SU-DHL-6 (cell line): ENCODE measurements around the gene GABRD.

ENCODE experiments used
- H2AFZ ChIP-seq: fragments of 200-600 bp; sonication (generic); 2 replicates; pipeline ENCODE4 v1.6.1; 2014; ENCODE audit warnings: low read depth, mild to moderate bottlenecking, moderate library complexity, mixed read lengths, antibody characterized with exemption, low read length; ENCODE audit not compliant: severe bottlenecking
- H3F3A ChIP-seq: fragments of 200-600 bp; shearing (Covaris generic); 2 replicates; pipeline ENCODE4 v1.6.0; 2016; ENCODE audit warnings: antibody characterized with exemption, mild to moderate bottlenecking; ENCODE audit not compliant: insufficient read depth
- H3K27ac ChIP-seq: fragments of 200-600 bp; sonication (generic); 2 replicates; pipeline ENCODE4 v1.5.1; 2016; ENCODE audit warnings: low read depth, mild to moderate bottlenecking, low read length, moderate library complexity, mixed read lengths
- H3K27me3 ChIP-seq: fragments of 200-600 bp; sonication (generic), shearing (Covaris generic); 2 replicates; pipeline ENCODE4 v1.6.0; 2014; ENCODE audit warnings: mild to moderate bottlenecking, low read length
- H3K36me3 ChIP-seq: fragments of 200-600 bp; sonication (generic); 2 replicates; pipeline ENCODE4 v1.6.1; 2014; ENCODE audit warnings: mild to moderate bottlenecking, low read length, mixed read lengths
- H3K4me2 ChIP-seq: fragments of 300-600, 200-600 bp; shearing (Covaris generic), sonication (generic); 2 replicates; pipeline ENCODE4 v1.6.0; 2014; ENCODE audit warnings: low read length, low read depth, mild to moderate bottlenecking; ENCODE audit not compliant: poor library complexity, severe bottlenecking
- H3K4me3 ChIP-seq: fragments of 200-600 bp; sonication (generic); 2 replicates; pipeline ENCODE4 v1.5.1; 2014; ENCODE audit warnings: antibody characterized with exemption, low read length, mild to moderate bottlenecking, mixed read lengths; ENCODE audit not compliant: insufficient read depth, poor library complexity, severe bottlenecking
- H3K79me2 ChIP-seq: fragments of 200-600 bp; sonication (generic); 2 replicates; pipeline ENCODE4 v1.6.1; 2014; ENCODE audit warnings: mild to moderate bottlenecking, low read length, moderate library complexity; ENCODE audit not compliant: insufficient read depth
- H3K9ac ChIP-seq: fragments of 200-600 bp; sonication (generic); 2 replicates; pipeline ENCODE4 v1.7.0; 2014; ENCODE audit warnings: mild to moderate bottlenecking, low read length
- H3K9me2 ChIP-seq: fragments of 200-600 bp; sonication (generic); replicated peaks from 2 replicates; pipeline ENCODE4 v1.6.1; 2014; ENCODE audit warnings: low read length; ENCODE audit not compliant: insufficient read depth
- H3K9me3 ChIP-seq: fragments of 200-600 bp; sonication (generic); 2 replicates; pipeline ENCODE4 v1.6.1; 2014; ENCODE audit warnings: low read length, mixed read lengths; ENCODE audit not compliant: insufficient read depth
- H4K20me1 ChIP-seq: fragments of 200-600 bp; sonication (generic); 2 replicates; pipeline ENCODE4 v1.6.1; 2014; ENCODE audit warnings: low read depth, mild to moderate bottlenecking, antibody characterized with exemption, low read length, moderate library complexity, mixed read lengths
- EZH2phosphoT487 ChIP-seq: fragments of 200-600 bp; sonication (generic), shearing (Covaris generic); conservative IDR thresholded peaks from 2 replicates; pipeline ENCODE4 v1.6.1; 2018; ENCODE audit warnings: mild to moderate bottlenecking, antibody characterized with exemption, low read length, moderate library complexity, mixed read lengths
- TF ChIP-seq, protein P1 (sequence below): fragments of 200-600 bp; sonication (generic); IDR thresholded peaks from one replicate; pipeline ENCODE4 v1.5.1; 2017; ENCODE audit warnings: antibody characterized with exemption, mild to moderate bottlenecking, low read length, moderate library complexity; ENCODE audit not compliant: insufficient read depth, poor library complexity, severe bottlenecking

GABRD gene

GRCh38 chr1:2009101-2010053 lies 9.8 kb upstream of the GABRD start:
- Histone ChIP-seq H3K4me2 (no peak overlapping the region), H4K20me1 (no peaks in the 10 kb centered on the region), H3K9me3 (no peaks in the 10 kb centered on the region), H3K27me3 (no peaks in the 10 kb centered on the region), H3K4me3 (no peak overlapping the region), H3K9me2 (no peaks in the 10 kb centered on the region), H3K79me2 (no peaks in the 10 kb centered on the region), H3K9ac (no peak overlapping the region), H3K36me3 (no peaks in the 10 kb centered on the region), H2AFZ (no peak overlapping the region), H3K27ac (no peak overlapping the region), H3F3A (no peaks in the 10 kb centered on the region)
- TF ChIP-seq, protein P1, sequence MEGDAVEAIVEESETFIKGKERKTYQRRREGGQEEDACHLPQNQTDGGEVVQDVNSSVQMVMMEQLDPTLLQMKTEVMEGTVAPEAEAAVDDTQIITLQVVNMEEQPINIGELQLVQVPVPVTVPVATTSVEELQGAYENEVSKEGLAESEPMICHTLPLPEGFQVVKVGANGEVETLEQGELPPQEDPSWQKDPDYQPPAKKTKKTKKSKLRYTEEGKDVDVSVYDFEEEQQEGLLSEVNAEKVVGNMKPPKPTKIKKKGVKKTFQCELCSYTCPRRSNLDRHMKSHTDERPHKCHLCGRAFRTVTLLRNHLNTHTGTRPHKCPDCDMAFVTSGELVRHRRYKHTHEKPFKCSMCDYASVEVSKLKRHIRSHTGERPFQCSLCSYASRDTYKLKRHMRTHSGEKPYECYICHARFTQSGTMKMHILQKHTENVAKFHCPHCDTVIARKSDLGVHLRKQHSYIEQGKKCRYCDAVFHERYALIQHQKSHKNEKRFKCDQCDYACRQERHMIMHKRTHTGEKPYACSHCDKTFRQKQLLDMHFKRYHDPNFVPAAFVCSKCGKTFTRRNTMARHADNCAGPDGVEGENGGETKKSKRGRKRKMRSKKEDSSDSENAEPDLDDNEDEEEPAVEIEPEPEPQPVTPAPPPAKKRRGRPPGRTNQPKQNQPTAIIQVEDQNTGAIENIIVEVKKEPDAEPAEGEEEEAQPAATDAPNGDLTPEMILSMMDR, result no peak
- TF ChIP-seq EZH2phosphoT487, result no peak

DNA sequence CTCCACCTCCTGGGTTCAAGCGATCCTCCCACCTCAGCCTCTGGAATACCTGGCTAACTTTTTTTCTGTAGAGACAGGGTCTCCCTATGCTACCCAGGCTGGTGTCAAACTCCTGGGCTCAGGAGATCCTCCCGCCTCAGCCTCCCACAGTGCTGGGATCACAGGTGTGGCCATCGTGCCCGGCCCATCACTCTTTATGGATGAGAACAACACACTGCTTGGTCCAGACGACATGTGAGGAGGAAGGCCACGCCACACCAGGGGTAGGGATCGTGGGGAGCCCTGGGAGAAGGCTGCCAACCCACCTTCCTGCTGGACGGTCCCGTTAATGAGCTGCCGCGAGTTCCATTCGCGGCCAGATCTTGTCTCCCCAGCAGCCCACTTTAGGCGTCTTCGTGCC lies 5.0 kb upstream of the GABRD start:
- Histone ChIP-seq H3K27ac (no peak overlapping the region), H3K9ac (no peak overlapping the region), H3K4me2 (no peak overlapping the region), H3K9me3 (no peaks in the 10 kb centered on the region), H4K20me1 (no peaks in the 10 kb centered on the region), H3K27me3 (no peaks in the 10 kb centered on the region), H3K79me2 (no peaks in the 10 kb centered on the region), H2AFZ (no peak overlapping the region), H3K4me3 (no peak overlapping the region), H3K36me3 (no peaks in the 10 kb centered on the region), H3K9me2 (no peaks in the 10 kb centered on the region), H3F3A (no peaks in the 10 kb centered on the region)
- TF ChIP-seq, protein P1, result no peak
- no peak for TF ChIP-seq EZH2phosphoT487

DNA sequence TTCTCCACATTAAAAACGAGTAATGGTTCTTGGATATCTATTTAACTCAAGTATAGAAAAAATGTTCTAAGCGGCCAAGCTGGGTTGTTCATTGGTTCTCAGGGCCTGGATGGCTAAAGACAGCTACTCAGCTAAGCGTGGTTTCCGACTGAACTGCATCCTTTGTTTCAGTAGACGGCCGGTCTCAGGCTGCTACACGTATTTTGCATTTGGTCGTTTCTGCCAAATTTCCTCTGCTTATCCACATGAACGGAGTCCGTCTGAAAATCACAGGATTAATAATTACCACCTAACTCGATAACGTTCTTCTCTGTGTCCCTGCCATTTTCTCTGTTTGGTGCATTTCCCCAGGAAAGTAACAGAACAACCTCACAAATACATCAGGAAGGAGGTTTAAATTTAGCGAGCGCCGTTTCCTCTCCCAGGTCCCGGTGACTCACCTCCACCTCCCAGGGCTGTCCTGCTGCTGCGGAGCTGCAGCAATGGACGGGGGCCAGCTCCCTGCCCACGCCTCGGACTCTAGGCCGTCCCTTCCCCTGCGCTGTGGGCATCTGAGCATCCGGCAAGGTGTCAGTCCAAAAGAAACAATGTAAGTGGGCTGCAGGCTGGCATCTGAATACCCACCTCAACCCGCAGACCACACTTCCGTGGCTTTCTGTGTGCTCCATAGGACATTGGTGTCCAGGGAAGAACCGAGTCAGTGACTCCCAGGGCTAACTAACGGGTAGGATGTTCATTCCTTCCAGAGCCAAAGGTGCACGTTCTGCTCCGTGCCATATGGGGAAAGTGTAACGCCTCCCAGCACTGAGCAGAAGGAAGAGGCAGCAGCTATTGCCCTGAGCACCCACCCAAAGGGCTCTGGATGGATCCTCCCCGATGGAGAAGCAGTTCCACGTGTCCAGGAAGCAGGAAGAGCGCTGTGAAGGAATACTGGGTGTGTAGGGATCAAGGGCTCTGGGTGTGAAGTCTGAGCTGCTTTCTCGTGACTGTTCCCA lies 4.1 kb upstream of the GABRD start:
- Histone ChIP-seq H3K9ac (no peak overlapping the region), H3K79me2 (no peaks in the 10 kb centered on the region), H3K4me3 (no peak overlapping the region), H3K9me2 (no peaks in the 10 kb centered on the region), H3K36me3 (no peaks in the 10 kb centered on the region), H3K27me3 (no peaks in the 10 kb centered on the region), H2AFZ (no peak overlapping the region), H3K27ac (no peak overlapping the region), H3K9me3 (no peaks in the 10 kb centered on the region), H3K4me2 (no peak overlapping the region), H4K20me1 (no peaks in the 10 kb centered on the region), H3F3A (no peaks in the 10 kb centered on the region)
- TF ChIP-seq, protein P1, result no peak
- TF ChIP-seq EZH2phosphoT487, result no peak
